B cell (primary cell): ENCODE measurements around the gene PFKM.

Experiments
- EZH2 ChIP-seq: IDR thresholded peaks from 2 replicates; pipeline ENCODE4 v1.6.1; 2012; ENCODE audit warnings: borderline replicate concordance, low read depth, mild to moderate bottlenecking, moderate library complexity, low read length; ENCODE audit not compliant: insufficient read depth, poor library complexity, severe bottlenecking
- TF ChIP-seq, protein P1 (sequence below): fragments of 200-600 bp; IDR thresholded peaks from one replicate; pipeline ENCODE4 v1.8.0; 2022; ENCODE audit warnings: antibody characterized with exemption, mild to moderate bottlenecking

DNA sequence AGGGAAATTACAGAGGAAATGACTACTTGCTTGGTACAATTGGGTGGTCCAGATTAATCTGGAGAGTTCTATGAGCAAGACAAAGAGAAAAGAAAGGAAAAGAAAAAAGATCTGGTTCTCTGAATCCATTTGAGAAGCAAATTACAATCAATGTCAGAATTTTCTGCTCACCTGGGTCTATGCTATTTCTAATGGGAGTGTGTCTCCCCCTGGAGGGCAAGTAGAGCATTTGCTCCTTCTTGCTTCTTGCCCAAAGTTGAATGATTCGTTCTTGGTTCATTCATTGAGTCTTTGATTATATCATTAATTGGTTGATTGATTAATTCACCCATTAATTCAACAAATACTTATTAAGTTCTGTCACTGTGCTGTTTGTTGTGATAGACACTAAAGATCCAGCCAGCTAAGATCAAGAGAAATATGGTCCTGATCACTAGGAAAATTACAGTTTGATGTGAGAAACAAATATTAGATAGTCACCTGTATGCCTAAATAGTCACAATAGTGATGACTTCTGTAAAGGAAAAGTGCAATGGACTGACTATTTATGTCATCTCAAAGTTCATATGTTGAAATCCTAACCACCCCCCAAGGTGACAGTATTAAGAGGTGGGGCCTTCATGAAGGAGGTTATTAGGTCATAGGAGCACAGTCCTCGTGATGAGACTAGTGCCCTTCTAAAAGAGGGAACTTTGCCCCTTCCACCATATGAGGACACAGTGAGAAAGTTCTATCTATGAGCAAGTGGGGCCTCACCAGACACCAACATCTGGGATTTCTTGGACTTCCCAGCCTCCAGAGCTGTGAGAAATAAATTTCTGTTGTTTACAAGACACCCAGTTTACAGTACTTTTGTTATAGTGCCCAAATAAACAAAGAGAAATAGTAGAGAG, 46.2 kb downstream of the PFKM start:
- TF ChIP-seq, protein P1, sequence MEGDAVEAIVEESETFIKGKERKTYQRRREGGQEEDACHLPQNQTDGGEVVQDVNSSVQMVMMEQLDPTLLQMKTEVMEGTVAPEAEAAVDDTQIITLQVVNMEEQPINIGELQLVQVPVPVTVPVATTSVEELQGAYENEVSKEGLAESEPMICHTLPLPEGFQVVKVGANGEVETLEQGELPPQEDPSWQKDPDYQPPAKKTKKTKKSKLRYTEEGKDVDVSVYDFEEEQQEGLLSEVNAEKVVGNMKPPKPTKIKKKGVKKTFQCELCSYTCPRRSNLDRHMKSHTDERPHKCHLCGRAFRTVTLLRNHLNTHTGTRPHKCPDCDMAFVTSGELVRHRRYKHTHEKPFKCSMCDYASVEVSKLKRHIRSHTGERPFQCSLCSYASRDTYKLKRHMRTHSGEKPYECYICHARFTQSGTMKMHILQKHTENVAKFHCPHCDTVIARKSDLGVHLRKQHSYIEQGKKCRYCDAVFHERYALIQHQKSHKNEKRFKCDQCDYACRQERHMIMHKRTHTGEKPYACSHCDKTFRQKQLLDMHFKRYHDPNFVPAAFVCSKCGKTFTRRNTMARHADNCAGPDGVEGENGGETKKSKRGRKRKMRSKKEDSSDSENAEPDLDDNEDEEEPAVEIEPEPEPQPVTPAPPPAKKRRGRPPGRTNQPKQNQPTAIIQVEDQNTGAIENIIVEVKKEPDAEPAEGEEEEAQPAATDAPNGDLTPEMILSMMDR, result peak; percentile 96
- TF ChIP-seq EZH2, result no peak
